ENCODE data around the gene MBD5.

Gene MBD5

GRCh38 chr2:148487439-148487838 is 466.5 kb downstream of the MBD5 start:
- no peak for DNase-seq

DNA sequence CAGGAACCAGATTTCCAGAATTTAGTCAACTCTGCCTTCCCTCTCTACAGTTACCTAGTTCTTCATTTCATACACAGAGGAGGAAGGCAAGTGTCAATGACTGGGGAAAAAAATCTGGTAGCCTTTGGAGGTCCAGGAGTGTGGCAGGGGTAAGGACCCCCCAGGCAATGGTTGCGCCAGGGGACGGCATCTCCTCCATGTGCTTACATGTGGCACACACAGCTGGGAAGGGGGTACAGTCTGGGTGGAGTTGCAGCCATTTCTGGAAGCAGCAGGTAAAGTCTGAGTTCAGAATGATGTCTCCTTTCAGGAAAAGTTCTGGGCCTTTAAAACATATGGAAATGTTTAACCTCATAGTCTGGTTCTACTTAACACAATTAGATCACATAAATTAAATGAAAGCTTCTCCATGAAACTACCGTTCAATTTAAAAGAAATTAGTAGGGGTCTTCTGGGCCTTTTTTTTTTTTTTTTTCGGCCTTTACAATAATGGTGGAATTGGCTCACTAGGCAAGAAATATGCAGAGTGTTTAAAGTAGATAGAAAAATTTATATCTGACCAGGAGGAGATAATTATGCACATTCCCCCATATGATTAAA is 470.0 kb downstream of the MBD5 start:
- no peak for DNase-seq

GRCh38 chr2:148493822-148494563 is 473.1 kb downstream of the MBD5 start:
- no peak for DNase-seq

DNA sequence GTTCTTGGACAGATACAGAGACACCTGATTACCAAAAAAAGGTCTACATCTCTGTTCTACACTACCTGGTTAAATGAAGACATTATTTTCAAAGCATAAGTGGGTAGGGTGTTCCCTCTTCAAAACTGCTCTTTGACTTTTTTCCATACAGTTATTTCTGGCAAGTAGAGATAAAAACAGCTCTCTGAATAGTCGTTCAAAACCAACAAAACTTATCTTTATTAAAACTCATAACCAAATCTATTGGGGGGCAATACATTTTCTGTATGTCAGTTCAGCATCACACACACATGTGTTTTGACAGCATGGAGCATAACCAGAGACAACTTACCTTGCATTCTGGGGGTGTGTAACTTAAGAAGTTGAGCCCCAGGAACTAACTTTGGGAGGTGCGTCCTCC is 474.7 kb downstream of the MBD5 start:
- DNase-seq = no peak

DNA sequence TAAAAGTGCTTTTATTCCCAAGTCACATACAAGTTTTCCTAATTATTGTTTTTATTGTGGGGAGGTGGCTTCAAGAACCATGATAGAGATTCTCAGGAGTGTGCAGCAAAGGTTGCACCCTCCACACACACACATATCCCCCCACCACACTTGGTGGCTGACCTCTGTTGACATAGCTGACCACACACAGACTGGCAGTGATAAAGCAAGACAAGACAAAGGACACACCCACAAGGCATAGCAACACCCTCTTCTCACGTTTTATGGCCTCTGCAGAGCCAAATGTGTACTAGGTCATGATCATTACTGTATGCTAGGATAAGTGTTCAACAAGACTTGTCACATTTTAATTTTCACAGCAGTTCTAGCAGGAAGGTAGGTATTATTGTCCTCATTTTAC is 480.7 kb downstream of the MBD5 start:
- no peak for DNase-seq

DNA sequence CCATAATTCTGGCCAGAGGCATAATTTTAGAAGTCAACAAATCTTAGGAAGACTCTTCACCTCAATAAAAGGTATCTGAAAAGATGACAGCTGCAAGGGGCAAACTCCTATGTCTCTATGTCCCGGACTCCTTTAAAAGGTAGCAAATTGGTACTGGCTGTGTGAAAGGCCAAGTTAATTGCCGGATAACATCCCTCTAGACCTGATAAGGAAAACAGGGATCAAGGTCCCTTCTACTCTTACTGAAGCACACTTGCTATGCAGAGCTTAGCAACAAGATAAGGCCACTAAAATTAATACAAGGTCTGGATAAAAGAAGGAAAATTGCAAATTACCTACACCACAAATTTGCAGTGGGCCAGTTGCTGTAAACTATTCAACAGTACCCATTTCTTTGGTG is 482.6 kb downstream of the MBD5 start:
- DNase-seq = no peak

DNA sequence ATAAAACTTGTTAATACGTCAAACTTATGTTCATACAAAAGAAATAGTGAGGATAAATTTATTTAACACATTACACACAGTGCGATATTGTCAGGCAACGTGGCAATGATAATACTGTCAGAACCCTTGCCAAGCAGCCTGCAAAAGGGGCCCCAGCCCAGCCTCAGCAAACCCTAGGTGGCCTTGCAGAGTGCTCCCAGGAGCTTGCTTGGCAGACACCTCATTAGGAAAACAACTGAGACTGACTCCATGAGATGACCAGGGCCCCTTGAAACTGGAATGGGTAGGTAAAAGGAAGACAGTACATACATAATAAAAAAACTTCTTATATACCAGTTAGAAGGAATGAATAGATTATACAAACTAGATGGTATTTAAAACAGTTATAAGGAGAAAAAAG is 487.1 kb downstream of the MBD5 start:
- no peak for DNase-seq

GRCh38 chr2:148508878-148509287 is 488.0 kb downstream of the MBD5 start:
- no peak for DNase-seq

- peak; percentile 82 to 85 for DNase-seq
Observed at GRCh38 chr2:148509288-148509902, 488.5 kb downstream of the MBD5 start.

- no peak for DNase-seq
Observed at GRCh38 chr2:148511883-148512282, 491.0 kb downstream of the MBD5 start.

GRCh38 chr2:148512501-148512900 is 491.6 kb downstream of the MBD5 start:
- DNase-seq = no peak

DNA sequence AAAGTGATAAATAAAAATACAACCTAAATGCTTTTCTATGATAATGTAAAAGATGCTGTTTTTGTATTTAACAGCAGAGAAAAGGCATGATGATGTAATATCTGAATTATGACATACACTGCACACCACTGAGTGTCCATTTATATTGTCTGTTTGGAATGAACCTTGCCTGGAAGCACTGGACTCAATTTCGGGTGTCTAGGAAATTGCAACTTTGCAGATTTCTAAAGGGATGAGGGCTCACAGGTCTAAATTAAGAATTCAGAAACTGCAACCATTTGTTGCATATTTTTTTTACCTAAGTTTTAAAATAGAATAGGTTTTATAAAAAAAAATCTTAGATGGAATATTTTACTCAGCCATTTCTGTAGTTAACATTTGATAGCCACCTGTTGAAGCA is 492.5 kb downstream of the MBD5 start:
- DNase-seq = no peak

GRCh38 chr2:148515120-148515519 is 494.2 kb downstream of the MBD5 start:
- no peak for DNase-seq

GRCh38 chr2:148515976-148516375 is 495.1 kb downstream of the MBD5 start:
- DNase-seq = no peak

DNA sequence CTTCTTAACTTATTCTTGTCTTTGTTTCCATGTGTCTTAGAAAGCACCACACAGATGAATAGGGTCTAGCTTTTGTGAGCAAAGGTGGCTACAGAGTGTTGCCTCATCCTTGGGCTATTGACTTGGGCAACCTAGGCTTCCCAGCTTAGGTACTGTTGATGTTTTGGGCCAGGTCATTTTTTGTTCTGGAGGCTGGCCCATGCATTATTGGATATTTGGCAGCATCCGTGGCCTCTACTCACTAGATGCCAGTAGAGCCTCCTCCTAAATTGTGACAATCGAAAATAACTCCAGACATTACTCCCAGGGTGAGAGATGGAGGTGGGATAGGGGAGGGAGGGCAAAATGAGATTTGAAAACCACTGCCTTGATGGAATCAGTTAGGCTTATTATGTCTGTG is 496.4 kb downstream of the MBD5 start:
- DNase-seq = no peak

DNA sequence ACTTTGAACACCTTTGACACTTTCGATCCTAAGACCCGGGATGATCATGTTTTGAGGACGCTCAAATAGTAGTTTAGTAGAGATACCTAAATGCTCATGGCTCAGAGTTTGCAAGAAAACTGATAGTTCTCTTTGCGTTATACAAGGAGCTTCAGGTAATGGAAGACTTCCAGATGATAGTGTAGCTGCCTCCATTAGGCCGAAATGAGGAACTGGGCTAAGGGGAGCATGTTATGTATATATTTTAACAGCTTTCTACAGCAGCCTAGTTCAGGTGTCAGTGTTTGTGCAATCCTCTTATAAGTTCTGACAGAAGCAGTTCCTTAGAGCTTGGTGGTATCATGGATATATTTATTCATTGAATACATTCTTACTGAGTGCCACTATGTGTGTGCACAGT is 496.9 kb downstream of the MBD5 start:
- no peak for DNase-seq

GRCh38 chr2:148519013-148519412 is 498.1 kb downstream of the MBD5 start:
- DNase-seq = no peak

- no peak for DNase-seq
Observed at GRCh38 chr2:148521181-148521580, 500.3 kb downstream of the MBD5 start.

DNA sequence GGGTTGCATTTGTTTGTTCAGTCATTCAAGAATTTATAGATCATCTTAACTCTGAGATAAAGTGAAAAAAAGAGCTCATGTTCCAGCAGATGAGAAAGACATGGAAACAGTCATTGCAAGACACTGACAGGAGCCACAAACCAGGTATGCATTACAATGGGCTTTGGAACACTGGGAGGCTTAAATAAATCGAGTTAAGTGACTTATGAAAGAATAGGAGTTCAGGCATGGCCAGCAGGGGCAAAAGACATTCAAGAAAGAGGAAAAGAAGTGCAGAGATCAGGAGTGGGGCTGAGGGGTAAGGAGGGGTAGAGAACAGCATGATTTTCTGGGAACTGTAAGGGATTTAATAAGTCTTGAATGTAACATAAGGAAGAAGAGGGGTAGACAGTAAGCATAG is 502.4 kb downstream of the MBD5 start:
- DNase-seq = no peak

DNA sequence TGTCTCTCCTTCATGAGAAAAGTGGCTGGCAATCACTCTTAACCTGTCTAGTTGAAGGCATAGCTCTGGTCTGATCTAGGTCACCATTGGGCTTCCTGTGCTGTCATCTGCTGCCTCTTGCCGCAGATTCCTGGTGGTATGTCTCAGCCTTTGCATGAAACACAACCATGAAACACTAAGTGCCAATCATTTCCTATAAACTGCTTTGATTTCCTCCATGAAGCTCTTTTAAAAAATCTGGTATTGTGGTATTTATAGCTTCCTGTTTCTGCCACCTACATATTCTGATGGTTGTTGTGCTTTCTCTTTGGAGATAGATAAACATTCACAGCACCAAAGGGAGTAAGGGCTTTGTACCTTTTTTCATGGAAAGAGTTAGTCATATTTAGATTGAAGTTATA is 503.6 kb downstream of the MBD5 start:
- DNase-seq = peak; percentile 61 to 65

DNA sequence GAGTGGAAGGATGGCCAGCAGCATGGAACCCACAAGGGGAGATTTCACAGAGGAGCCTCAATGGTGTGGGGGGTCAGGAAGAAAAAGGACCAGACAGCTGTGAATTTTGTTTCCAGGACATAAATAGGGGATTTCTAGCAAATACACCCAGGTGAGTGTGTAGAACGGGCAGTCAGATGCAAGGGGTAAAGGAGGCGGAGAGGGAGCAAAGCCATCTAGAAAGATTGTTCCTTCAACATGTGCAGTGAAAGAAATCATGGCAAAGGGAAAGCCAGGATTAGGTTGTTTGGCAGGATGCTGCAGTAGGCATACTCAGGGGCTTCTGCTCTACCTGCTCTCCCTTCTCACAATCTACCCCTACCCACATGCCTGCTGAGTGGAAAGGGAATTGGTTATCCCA is 504.2 kb downstream of the MBD5 start:
- no peak for DNase-seq

DNA sequence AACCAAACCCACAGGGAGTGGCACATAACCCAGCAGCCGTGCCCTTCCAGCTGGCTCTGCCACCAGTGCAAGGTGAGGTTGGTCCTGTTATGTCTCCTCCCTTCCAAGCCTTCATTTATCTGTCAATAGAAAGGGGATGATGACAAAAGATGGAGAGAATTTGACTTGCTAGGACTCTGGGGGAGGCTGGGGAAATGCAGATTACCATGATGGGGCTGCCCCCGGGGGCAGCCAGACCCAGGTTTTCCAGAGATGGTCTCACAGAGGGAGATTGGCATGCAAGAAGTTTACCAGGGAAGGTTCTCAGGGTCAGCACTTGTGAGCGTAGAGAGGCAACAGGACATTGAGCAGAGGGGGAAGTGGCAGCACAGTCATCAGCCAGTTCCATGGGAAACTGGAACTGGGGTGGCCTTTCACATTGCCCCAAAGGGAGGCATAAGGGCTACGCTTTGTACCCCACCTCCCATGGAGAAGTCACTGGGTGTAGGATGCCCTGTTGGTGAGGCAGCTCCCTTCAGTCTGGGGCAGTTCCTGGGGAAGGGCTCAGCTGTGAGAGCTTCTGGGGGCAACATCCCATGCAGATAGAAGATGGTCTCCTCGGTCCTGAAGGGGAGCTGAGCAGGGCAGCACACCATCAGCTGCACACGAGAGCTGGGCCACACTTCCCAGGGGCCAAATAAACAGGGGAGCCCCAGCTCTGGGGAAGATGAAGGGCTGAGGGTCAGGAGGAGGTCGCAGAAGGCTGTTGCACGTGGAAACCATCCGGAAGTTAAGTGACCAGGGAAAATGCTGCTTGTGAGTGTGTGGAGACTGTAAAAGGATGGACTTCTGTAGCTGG is 505.8 kb downstream of the MBD5 start:
- DNase-seq = no peak

GRCh38 chr2:148527488-148528340 is 506.8 kb downstream of the MBD5 start:
- DNase-seq = no peak

Measured in activated CD4-positive, alpha-beta T cell treated with anti-CD3 and anti-CD28 coated beads for 4 hours (primary cell).